Renal pelvis (tissue), 12 donors: Measurements from ENCODE around the gene SF3B3. TPM values are rescaled to one million over a fixed set of nuclear protein-coding genes. Genes with fewer than 3 reads are reported as not detected.

Experiments
- DNase-seq: peaks from one replicate; pipeline ENCODE4 v3.0.0-alpha.2; 2013
- long read RNA-seq, 16 experiments: transcript quantifications; one replicate each; lab custom pipeline, GENCODE V29; 2026
- polyA plus RNA-seq, 3 donors: library from polyadenylated mRNA; unstranded; fragments of 120-200 nt; gene quantifications; one replicate each; pipeline ENCODE4 v1.2.1, GENCODE V29; 2013; ENCODE audit not compliant: insufficient read length in 3 of 3

Gene SF3B3
- 100 to 1,000 TPM; 372 to 405 (median 381) TPM for polyA plus RNA-seq
- long read RNA-seq, donor 1, full-length matches to known transcripts, result 13 of 40 reads
- long read RNA-seq, donor 1, partial matches to known transcripts, result 27 of 40 reads
- long read RNA-seq, donor 1, other reads (novel, unspliced or antisense), result 0 of 40 reads
- long read RNA-seq, donor 2, full-length matches to known transcripts, result 15 of 51 reads
- long read RNA-seq, donor 2, partial matches to known transcripts, result 36 of 51 reads
- long read RNA-seq, donor 2, other reads (novel, unspliced or antisense), result 0 of 51 reads
- long read RNA-seq, donor 3, full-length matches to known transcripts, result 13 of 42 reads
- long read RNA-seq, donor 3, partial matches to known transcripts, result 29 of 42 reads
- long read RNA-seq, donor 3, other reads (novel, unspliced or antisense), result 0 of 42 reads
- long read RNA-seq, donor 4, full-length matches to known transcripts, result 11 of 42 reads
- long read RNA-seq, donor 4, partial matches to known transcripts, result 31 of 42 reads
- long read RNA-seq, donor 4, other reads (novel, unspliced or antisense), result 0 of 42 reads
- long read RNA-seq, donor 5, full-length matches to known transcripts, result 7 of 22 reads
- long read RNA-seq, donor 5, partial matches to known transcripts, result 15 of 22 reads
- long read RNA-seq, donor 5, other reads (novel, unspliced or antisense), result 0 of 22 reads
- long read RNA-seq, donor 6, full-length matches to known transcripts, result 11 of 48 reads
- long read RNA-seq, donor 6, partial matches to known transcripts, result 37 of 48 reads
- long read RNA-seq, donor 6, other reads (novel, unspliced or antisense), result 0 of 48 reads
- long read RNA-seq, donor 7, full-length matches to known transcripts, result 18 of 73 reads
- long read RNA-seq, donor 7, partial matches to known transcripts, result 55 of 73 reads
- long read RNA-seq, donor 7, other reads (novel, unspliced or antisense), result 0 of 73 reads
- long read RNA-seq, donor 8, full-length matches to known transcripts, result 5 of 17 reads
- long read RNA-seq, donor 8, partial matches to known transcripts, result 12 of 17 reads
- long read RNA-seq, donor 8, other reads (novel, unspliced or antisense), result 0 of 17 reads
- long read RNA-seq, donor 9, full-length matches to known transcripts, result 11 of 64 reads
- long read RNA-seq, donor 9, partial matches to known transcripts, result 53 of 64 reads
- long read RNA-seq, donor 9, other reads (novel, unspliced or antisense), result 0 of 64 reads
- long read RNA-seq, donor 10, full-length matches to known transcripts, result 14 of 82 reads
- long read RNA-seq, donor 10, partial matches to known transcripts, result 68 of 82 reads
- long read RNA-seq, donor 10, other reads (novel, unspliced or antisense), result 0 of 82 reads
- long read RNA-seq, donor 11, full-length matches to known transcripts, result 10 of 48 reads
- long read RNA-seq, donor 11, partial matches to known transcripts, result 38 of 48 reads
- long read RNA-seq, donor 11, other reads (novel, unspliced or antisense), result 0 of 48 reads
- long read RNA-seq, donor 12, full-length matches to known transcripts, result 26 of 109 reads
- long read RNA-seq, donor 12, partial matches to known transcripts, result 83 of 109 reads
- long read RNA-seq, donor 12, other reads (novel, unspliced or antisense), result 0 of 109 reads
- long read RNA-seq, donor 13, transcript SF3B3-206 (3 exons, 967 nt), result major isoform, 7 of 36 reads
- long read RNA-seq, donor 13, partial matches to known transcripts, result 29 of 36 reads
- long read RNA-seq, donor 13, other reads (novel, unspliced or antisense), result 0 of 36 reads
- long read RNA-seq, donor 14, result 0 reads
- long read RNA-seq, donor 15, result 0 reads
- long read RNA-seq, donor 16, full-length matches to known transcripts, result 16 of 65 reads
- long read RNA-seq, donor 16, partial matches to known transcripts, result 49 of 65 reads
- long read RNA-seq, donor 16, other reads (novel, unspliced or antisense), result 0 of 65 reads

- DNase-seq, result no peak
Observed at GRCh38 chr16:70523743-70524398, at the start of gene SF3B3. SF3B3 (plus strand) TSS chr16:70523816; CDS start chr16:70526657, 2,841 bp downstream.

DNA sequence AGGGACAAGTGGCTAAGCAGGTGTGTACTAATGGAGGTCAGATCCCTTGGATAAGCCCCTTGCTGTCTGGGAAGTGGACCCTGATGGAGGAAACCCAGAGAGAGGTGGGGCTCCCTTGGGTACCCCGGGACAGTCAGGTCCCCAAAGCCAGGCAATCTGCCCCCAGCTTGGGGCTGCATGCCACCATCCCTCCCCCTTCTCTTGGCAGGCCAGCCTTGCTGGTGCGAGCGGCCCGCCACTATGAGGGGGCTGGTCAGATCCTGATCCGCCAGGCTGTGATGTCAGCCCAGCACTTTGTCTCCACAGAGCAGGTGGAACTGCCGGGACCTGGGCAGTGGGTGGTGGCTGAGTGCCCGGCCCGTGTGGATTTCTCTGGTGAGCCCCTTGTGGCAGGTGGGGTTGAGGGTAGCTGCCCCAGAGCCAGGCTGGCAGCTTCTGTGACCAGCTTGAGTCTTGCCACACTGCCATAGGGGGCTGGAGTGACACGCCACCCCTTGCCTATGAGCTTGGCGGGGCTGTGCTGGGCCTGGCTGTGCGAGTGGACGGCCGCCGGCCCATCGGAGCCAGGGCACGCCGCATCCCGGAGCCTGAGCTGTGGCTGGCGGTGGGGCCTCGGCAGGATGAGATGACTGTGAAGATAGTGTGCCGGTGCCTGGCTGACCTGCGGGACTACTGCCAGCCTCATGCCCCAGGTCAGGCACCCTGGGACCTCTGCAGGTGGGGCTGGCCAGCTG is 49.1 kb upstream of the SF3B3 start:
- no peak for DNase-seq

- no peak for DNase-seq
Observed at GRCh38 chr16:70475054-70475871, 48.4 kb upstream of the SF3B3 start.

- DNase-seq, result no peak
Observed at GRCh38 chr16:70476272-70477020, 47.2 kb upstream of the SF3B3 start.

DNA sequence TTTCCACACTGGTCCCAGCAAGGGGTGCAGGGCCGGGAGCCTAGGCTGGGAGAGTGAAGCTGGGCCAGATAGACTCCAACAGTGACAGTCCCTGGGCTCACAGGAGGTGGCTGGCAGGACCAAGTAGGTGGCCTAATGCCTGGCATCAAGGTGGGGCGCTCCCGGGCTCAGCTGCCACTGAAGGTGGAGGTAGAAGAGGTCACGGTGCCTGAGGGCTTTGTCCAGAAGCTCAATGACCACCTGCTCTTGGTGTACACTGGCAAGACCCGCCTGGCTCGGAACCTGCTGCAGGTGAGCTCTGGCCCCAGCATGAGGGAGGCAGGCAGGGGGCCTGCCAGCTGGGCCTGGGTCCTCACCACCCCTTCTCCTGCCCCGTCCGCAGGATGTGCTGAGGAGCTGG is 45.4 kb upstream of the SF3B3 start:
- DNase-seq, result no peak

DNA sequence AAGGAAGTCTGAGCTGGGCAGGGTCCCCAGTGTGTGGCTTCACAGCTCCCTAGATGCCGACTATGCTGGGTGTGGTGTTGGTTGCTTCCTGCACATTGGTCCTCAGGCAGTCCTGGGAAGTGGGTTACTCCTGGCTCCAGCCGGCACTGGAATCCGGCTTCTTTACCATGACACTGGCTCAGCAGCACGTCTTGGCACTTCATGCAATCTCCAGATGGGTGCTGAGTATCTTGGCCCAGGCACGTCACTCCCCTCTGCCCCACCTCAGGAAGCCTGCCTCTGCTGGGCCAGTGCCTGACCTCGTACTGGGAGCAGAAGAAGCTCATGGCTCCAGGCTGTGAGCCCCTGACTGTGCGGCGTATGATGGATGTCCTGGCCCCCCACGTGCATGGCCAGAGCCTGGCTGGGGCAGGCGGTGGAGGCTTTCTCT is 44.7 kb upstream of the SF3B3 start:
- DNase-seq, result no peak

DNA sequence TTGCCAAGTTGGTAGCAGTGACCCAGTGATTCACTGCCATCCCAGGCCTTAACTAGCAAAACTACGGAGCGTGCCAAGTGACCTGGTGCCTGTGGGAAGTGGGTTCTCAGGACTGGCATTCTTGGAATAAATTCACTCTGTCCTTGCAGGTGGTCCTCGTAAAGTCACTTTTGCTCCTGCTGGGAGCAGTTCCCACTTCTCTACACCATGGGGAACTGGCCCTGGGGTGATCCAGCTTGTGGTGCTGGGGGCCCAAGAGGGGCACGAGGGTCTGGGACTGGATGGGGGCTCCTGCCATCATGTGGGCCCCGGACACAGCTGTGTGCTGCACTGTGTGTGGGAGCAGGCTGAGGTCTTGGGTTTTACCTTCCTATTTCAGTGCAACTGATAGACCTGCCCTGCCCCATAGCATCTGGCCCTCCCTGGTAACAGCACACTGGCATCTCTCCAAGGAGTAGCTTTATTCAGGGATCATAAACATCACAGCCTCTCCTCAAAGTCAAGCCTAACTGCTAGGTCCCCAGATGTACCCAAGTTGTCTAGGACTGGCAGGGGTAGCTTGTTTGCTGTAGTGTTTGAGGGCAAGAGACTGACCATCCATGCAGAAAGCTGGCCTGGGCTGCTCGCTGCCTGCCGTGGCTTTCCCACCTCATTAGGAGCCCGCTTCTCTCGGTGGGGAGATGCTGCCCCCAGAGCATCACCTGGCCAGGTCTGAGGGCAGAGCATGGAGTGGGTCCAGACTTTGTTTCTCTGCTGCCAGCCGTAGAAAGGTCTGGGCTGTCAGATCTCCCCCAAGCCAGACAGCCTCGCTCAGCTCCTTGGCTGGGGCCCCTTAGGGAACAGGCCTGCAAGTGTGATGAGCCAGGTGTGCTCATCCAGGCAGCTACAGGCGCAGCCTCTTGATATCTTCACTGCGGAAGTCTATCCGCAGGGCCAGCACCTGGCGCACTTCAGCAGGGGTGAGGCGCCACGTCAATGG is 43.2 kb upstream of the SF3B3 start:
- no peak for DNase-seq

GRCh38 chr16:70481929-70482536 is 41.6 kb upstream of the SF3B3 start:
- DNase-seq, result no peak

GRCh38 chr16:70482624-70483023 is 41.0 kb upstream of the SF3B3 start:
- no peak for DNase-seq

DNA sequence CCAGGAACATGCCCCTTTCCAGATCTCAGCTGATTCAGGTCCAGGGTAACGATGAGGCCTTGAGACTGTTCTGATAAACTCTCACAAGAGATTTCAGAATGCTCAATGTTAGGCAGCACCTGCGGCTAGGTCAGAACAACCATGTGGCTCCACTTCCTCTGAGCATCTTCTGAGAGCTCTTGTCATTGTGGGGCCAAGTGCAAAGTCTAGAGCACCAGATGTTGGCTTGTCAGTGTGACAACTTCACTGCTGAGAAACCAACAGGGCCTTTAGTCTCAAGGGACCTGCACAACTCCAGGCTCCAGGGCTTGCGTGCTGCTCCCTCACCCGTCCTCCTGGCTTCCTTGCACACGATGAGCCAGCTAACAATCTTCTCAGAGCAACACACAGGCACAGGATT is 40.2 kb upstream of the SF3B3 start:
- no peak for DNase-seq

GRCh38 chr16:70484867-70485266 is 38.7 kb upstream of the SF3B3 start:
- no peak for DNase-seq

DNA sequence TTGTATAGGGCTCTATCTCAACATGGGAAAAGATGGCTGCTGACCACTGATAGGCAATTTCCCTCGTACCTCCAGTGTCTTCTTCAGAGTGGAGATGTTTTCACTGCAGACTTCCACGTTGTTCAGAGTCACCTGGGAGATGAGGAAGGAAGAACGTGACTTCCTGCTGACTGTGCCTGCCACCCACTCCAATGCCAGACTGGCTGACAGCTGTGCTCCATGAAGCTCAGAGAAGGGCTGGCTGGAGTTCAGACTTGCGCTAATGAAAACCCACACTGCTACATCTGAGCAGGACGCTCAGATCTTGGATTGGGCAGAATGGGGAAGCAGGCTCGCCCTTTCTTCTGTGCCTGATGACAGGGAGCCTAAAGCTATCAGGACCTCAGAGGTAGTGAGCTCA is 33.4 kb upstream of the SF3B3 start:
- DNase-seq, result no peak

DNA sequence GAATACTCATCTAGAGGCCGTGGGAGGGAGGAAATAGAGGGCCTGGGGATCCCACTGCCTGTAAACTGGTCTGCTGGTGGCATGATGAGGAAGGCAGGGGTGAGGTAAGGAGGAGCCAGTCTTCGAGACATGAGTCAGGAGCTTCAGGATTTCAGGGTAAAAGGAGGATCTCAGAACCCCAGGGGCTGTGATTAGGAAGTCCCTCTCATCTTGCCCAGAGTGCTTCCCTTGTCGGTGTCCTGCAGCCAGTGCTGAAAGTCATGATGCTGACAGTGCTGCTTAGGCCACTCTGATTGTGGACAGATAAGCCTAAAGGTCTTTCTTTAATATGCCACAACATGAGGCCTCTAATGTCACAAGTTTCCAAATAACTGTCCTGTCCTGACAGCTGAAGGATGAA is 29.8 kb upstream of the SF3B3 start:
- no peak for DNase-seq

DNA sequence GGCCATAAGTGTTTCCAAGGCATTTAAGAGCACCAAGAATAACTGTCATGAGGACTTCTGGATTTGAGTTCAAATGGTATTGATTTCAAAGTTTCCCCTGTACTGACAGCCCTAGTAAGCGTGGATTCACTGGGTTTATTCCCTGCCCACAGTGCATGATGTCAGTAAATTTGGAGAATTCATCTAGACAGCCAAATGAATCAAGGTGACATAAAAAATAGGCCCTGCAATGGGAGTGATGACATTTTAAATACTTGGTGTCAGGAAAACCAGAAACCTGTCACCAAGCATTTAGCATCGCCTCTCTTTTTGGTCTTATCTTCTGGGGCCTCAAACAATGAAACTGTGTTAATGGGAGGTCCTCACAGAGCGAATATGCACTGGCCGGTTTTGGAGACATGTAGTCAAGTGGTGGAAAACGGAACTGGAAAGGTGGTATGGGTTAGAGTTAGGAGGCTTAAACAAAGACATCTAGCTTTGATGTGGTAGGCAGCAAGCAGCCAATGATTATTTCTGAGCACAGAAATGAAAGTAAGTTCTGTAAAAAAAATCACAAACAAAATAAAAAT is 29.3 kb upstream of the SF3B3 start:
- DNase-seq, result no peak

DNA sequence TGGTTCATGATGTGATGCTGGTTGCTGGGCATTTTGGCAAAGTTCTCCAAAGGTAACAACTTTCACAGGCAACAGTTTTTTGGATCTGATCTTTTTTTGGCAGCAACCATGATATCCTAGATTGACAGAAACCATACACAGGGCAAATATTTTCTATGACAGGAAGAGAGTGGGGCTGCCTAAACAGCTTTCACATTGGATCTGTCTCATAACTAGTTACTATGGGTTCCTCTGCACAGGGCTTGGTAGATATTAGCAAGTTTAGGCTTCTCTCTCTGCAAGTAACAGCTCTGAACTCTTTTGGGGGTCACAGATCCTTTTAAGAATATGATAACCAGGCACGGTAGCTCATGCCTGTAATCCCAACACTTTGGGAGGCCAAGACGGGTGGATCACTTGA is 28.8 kb upstream of the SF3B3 start:
- DNase-seq, result no peak
